ENCODE results near the gene REG4.
A peak's percentile ranks its signal among the peaks of the same experiment; 100 is the strongest.

REG4 gene

GRCh38 chr1:119822406-119822805, 11.1 kb upstream of the REG4 start:
- TF ChIP-seq, protein P1, sequence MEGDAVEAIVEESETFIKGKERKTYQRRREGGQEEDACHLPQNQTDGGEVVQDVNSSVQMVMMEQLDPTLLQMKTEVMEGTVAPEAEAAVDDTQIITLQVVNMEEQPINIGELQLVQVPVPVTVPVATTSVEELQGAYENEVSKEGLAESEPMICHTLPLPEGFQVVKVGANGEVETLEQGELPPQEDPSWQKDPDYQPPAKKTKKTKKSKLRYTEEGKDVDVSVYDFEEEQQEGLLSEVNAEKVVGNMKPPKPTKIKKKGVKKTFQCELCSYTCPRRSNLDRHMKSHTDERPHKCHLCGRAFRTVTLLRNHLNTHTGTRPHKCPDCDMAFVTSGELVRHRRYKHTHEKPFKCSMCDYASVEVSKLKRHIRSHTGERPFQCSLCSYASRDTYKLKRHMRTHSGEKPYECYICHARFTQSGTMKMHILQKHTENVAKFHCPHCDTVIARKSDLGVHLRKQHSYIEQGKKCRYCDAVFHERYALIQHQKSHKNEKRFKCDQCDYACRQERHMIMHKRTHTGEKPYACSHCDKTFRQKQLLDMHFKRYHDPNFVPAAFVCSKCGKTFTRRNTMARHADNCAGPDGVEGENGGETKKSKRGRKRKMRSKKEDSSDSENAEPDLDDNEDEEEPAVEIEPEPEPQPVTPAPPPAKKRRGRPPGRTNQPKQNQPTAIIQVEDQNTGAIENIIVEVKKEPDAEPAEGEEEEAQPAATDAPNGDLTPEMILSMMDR (conservative IDR thresholded peaks at IDR 0.05; ENCODE audit: low read depth, low read length) = no peak
- no peak for DNase-seq (ENCODE audit: low read depth)
- no peak overlapping the region for H3K4me3 ChIP-seq (ENCODE audit: low read depth, low read length)

- DNase-seq (ENCODE audit: low read depth) = no peak
- H3K4me3 ChIP-seq (ENCODE audit: low read depth, low read length) = no peak overlapping the region
- TF ChIP-seq, protein P1 (conservative IDR thresholded peaks at IDR 0.05; ENCODE audit: low read depth, low read length) = no peak
Measured at GRCh38 chr1:119818181-119818580, 6.9 kb upstream of the REG4 start.

GRCh38 chr1:119816407-119816806, 5.1 kb upstream of the REG4 start:
- no peak overlapping the region for H3K4me3 ChIP-seq (ENCODE audit: low read depth, low read length)
- peak; percentile 31 for DNase-seq (ENCODE audit: low read depth)
- TF ChIP-seq, protein P1 (conservative IDR thresholded peaks at IDR 0.05; ENCODE audit: low read depth, low read length) = no peak

DNA sequence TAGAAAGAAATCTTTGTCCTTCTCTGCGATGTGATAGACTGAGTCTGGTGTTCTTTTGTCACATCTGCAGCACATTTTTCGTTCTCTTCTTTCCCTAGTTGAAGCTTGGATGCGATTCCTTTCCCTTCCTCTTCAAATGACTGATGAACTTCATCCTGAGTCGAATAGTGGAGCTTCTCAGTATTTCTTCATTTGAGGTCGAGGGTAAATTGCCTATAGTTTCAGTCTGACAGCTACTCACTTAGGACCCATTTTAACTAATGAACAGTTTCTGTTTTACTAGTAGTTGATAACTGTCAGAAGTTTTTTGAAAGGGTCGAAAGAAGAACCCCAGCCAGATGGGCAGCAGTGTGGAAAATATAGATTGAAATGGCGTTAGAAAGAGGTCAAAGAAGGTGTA, 4.7 kb upstream of the REG4 start:
- H3K4me3 ChIP-seq (ENCODE audit: low read depth, low read length) = no peak overlapping the region
- TF ChIP-seq, protein P1 (conservative IDR thresholded peaks at IDR 0.05; ENCODE audit: low read depth, low read length) = no peak
- DNase-seq (ENCODE audit: low read depth) = no peak

DNA sequence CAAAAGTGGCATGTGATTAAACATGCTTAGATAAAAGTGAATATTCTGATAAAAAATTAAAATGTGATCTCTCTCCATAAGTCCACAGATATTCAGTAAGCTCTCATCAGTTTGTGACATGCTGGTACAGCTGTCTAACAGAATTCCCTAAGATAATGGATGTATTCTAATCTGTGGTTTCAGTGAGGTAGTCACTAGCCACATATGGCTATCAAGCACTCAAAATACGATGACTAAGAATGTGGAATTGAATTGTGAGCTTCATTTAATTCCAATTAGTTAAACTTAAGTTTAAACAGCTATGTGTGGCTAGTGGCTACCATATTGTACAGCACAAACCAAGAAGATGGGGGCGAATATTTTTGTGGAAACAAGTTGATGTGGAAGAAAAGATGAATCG, 4.1 kb upstream of the REG4 start:
- TF ChIP-seq, protein P1 (conservative IDR thresholded peaks at IDR 0.05; ENCODE audit: low read depth, low read length) = no peak
- H3K4me3 ChIP-seq (ENCODE audit: low read depth, low read length) = no peak overlapping the region
- no peak for DNase-seq (ENCODE audit: low read depth)

DNA sequence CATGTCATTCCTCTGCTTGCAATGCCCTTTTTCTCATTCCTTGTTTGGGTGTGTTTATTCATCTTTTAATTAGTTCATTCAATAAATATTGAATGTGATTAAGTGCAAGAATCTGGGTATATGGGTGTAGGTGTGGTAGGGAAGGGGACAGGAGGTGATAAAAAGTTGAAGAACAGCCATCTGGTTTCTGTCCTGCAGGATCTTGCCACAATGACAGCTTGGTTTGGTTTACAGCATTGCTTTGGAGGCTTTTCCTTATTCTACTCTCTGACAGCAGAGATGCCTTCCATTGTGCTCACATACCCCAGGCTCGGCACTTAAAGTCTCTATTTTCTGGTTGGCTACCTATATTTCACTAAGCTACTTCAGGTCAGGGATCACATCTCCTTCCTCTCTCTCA, 3.0 kb upstream of the REG4 start:
- TF ChIP-seq, protein P1 (conservative IDR thresholded peaks at IDR 0.05; ENCODE audit: low read depth, low read length) = no peak
- no peak for DNase-seq (ENCODE audit: low read depth)

DNA sequence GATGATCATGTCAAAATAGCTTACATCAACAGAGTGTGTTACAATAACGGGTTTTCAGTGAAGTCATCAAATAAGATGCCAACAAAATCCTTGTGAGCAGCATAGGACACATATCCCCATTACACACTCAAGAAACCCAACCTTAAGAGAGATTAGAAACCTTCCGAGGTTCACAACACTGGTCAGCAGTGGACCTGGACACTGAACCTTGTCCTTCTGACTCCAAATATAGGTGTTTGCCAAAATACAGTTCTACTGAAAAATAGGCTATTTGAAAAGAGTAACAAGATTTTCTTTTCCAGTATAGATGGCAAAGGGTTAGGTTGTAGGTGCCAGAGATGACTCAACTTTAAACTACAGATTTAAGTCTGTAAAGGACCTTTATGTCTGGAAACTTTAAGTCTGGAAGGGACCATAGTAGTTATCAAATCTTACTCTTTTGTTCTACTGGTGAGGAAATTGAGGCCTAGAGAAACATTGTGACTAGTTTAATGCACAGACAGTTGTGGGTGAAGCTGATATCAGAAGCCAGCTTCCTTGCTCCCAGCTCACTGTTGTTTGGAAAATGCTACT, 811 bp upstream of the REG4 start:
- H3K4me3 ChIP-seq (ENCODE audit: low read depth, low read length) = no peak overlapping the region
- TF ChIP-seq, protein P1 (conservative IDR thresholded peaks at IDR 0.05; ENCODE audit: low read depth, low read length) = no peak
- no peak for DNase-seq (ENCODE audit: low read depth)

More for the DNA sequence above, 3.0 kb upstream of the REG4 start:
- H3K4me3 ChIP-seq (ENCODE audit: low read depth, low read length) = no peak overlapping the region

All from choroid plexus epithelial cell (primary cell).